Activated CD8-positive, alpha-beta memory T cell treated with anti-CD3 and anti-CD28 coated beads, Interleukin-2, amount 10 ng/mL, durations not matched to agents 7 days and 5 days (primary cell): ENCODE results near the gene INSYN1. TPM values are rescaled to one million over a fixed set of nuclear protein-coding genes. Genes with fewer than 3 reads are reported as not detected.
"Not testable (repeated sequence)": the region's sequence is repeated elsewhere in the genome, so short reads cannot be mapped to it uniquely, and the experiment has no call there.

Source experiments
- ATAC-seq: fragments of 150-1000 bp; cut with Tn5 transposase; one replicate; pipeline ENCODE4 v1.10.0; 2021; ENCODE audit warnings: moderate library complexity
- CTCF ChIA-PET: fragments of 350-600 bp; sonication (Branson Sonifier 250); formaldehyde crosslinking; loops from one replicate; lab custom pipeline; 2021; ENCODE audit warnings: antibody characterized with exemption; lab: Charles Lee
- DNase-seq: peaks from one replicate; pipeline ENCODE4 v3.0.0-alpha.2; 2020
- H3K27ac Mint-ChIP-seq: one replicate; pipeline ENCODE4 v1.8.0; 2021; ENCODE audit warnings: mild to moderate bottlenecking, mixed read lengths
- H3K27me3 Mint-ChIP-seq: one replicate; pipeline ENCODE4 v1.8.0; 2021; ENCODE audit warnings: mixed read lengths
- H3K36me3 Mint-ChIP-seq: one replicate; pipeline ENCODE4 v1.8.0; 2021; ENCODE audit warnings: mild to moderate bottlenecking, mixed read lengths
- H3K4me1 Mint-ChIP-seq: one replicate; pipeline ENCODE4 v1.8.0; 2021; ENCODE audit warnings: mixed read lengths
- H3K4me3 Mint-ChIP-seq: one replicate; pipeline ENCODE4 v1.8.0; 2021; ENCODE audit warnings: mild to moderate bottlenecking, moderate library complexity, mixed read lengths
- H3K9me3 Mint-ChIP-seq: one replicate; pipeline ENCODE4 v1.8.0; 2022; ENCODE audit warnings: low read depth, mixed read lengths
- total RNA-seq, 2 experiments: library from RNA; stranded (reverse); gene quantifications; one replicate each; pipeline ENCODE4 v1.2.3, GENCODE V29; 2021

The INSYN1 gene
- total RNA-seq, 2 experiments from 2014 or later = not detected

GRCh38 chr15:73786538-73786937, 33.4 kb upstream of the INSYN1 start:
- no peaks in the 10 kb centered on the region for H3K27me3 Mint-ChIP-seq
- no peaks in the 10 kb centered on the region for H3K9me3 Mint-ChIP-seq
- CTCF ChIA-PET = no interaction called here
- no peak overlapping the region for H3K4me3 Mint-ChIP-seq
- H3K4me1 Mint-ChIP-seq = no peaks in the 10 kb centered on the region
- ATAC-seq = no peak
- no peak for DNase-seq
- H3K27ac Mint-ChIP-seq = no peak overlapping the region
- H3K36me3 Mint-ChIP-seq = no peaks in the 10 kb centered on the region

- H3K9me3 Mint-ChIP-seq, ATAC-seq, CTCF ChIA-PET, H3K4me3 Mint-ChIP-seq, H3K36me3 Mint-ChIP-seq, DNase-seq, H3K27me3 Mint-ChIP-seq, H3K4me1 Mint-ChIP-seq, H3K27ac Mint-ChIP-seq: not testable (repeated sequence)
Observed at GRCh38 chr15:73785256-73786014, 32.3 kb upstream of the INSYN1 start.

- Mint-ChIP-seq H3K9me3 (no peaks in the 10 kb centered on the region), H3K4me3 (no peak overlapping the region), H3K27ac (no peak overlapping the region), H3K27me3 (no peaks in the 10 kb centered on the region), H3K4me1 (no peaks in the 10 kb centered on the region), H3K36me3 (no peaks in the 10 kb centered on the region)
- CTCF ChIA-PET = no interaction called here
- no peak for DNase-seq
- no peak for ATAC-seq
Observed at GRCh38 chr15:73784291-73784690, 31.1 kb upstream of the INSYN1 start.

GRCh38 chr15:73782344-73782959, 29.3 kb upstream of the INSYN1 start:
- no peak for ATAC-seq
- Mint-ChIP-seq H3K27ac (no peak overlapping the region), H3K36me3 (no peaks in the 10 kb centered on the region), H3K4me3 (no peak overlapping the region), H3K27me3 (peaks cover under 1% of the 10 kb centered on the region), H3K4me1 (no peaks in the 10 kb centered on the region), H3K9me3 (no peaks in the 10 kb centered on the region)
- no peak for DNase-seq
- CTCF ChIA-PET = interaction anchor here (1.3 kb wide), 1 partner anchor 82 kb away, joined by 3 read pairs; no protein-coding TSS in a partner anchor

- Mint-ChIP-seq H3K27me3 (peaks cover 2% of the 10 kb centered on the region), H3K9me3 (no peaks in the 10 kb centered on the region), H3K36me3 (no peaks in the 10 kb centered on the region), H3K4me3 (no peak overlapping the region), H3K27ac (no peak overlapping the region), H3K4me1 (no peaks in the 10 kb centered on the region)
- no peak for DNase-seq
- ATAC-seq = no peak
- CTCF ChIA-PET = no interaction called here
Observed at GRCh38 chr15:73781038-73781925, 28.1 kb upstream of the INSYN1 start.

- Mint-ChIP-seq H3K27ac (no peak overlapping the region), H3K36me3 (no peaks in the 10 kb centered on the region), H3K27me3 (peaks cover 6% of the 10 kb centered on the region), H3K4me1 (no peaks in the 10 kb centered on the region), H3K9me3 (no peaks in the 10 kb centered on the region), H3K4me3 (no peak overlapping the region)
- CTCF ChIA-PET = no interaction called here
- ATAC-seq (no peak), DNase-seq (no peak)
Observed at GRCh38 chr15:73779974-73780373, 26.8 kb upstream of the INSYN1 start.

GRCh38 chr15:73777741-73778140, 24.6 kb upstream of the INSYN1 start:
- Mint-ChIP-seq H3K9me3 (no peaks in the 10 kb centered on the region), H3K4me1 (no peaks in the 10 kb centered on the region), H3K36me3 (no peaks in the 10 kb centered on the region), H3K27ac (no peak overlapping the region), H3K4me3 (no peak overlapping the region), H3K27me3 (peaks cover 9% of the 10 kb centered on the region)
- CTCF ChIA-PET = no interaction called here
- DNase-seq (no peak), ATAC-seq (no peak)

- DNase-seq (no peak), ATAC-seq (no peak)
- Mint-ChIP-seq H3K9me3 (no peaks in the 10 kb centered on the region), H3K27me3 (peaks cover 18% of the 10 kb centered on the region), H3K27ac (no peak overlapping the region), H3K4me3 (no peak overlapping the region), H3K36me3 (no peaks in the 10 kb centered on the region), H3K4me1 (no peaks in the 10 kb centered on the region)
- CTCF ChIA-PET = no interaction called here
Observed at GRCh38 chr15:73773428-73773827, 20.3 kb upstream of the INSYN1 start.

- Mint-ChIP-seq H3K4me1 (peaks cover 2% of the 10 kb centered on the region), H3K27ac (no peak overlapping the region), H3K27me3 (peaks cover 22% of the 10 kb centered on the region), H3K9me3 (no peaks in the 10 kb centered on the region), H3K36me3 (no peaks in the 10 kb centered on the region), H3K4me3 (no peak overlapping the region)
- CTCF ChIA-PET = interaction anchor here (0.6 kb wide), 1 partner anchor 193 kb away, joined by 4 read pairs; no protein-coding TSS in a partner anchor
- DNase-seq (no peak), ATAC-seq (no peak)
Observed at GRCh38 chr15:73771385-73772045, 18.4 kb upstream of the INSYN1 start.

- H3K36me3 Mint-ChIP-seq = no peaks in the 10 kb centered on the region
- H3K9me3 Mint-ChIP-seq = no peaks in the 10 kb centered on the region
- H3K27ac Mint-ChIP-seq = no peak overlapping the region
Observed at GRCh38 chr15:73770050-73770449, 16.9 kb upstream of the INSYN1 start.

GRCh38 chr15:73767806-73768501, 14.8 kb upstream of the INSYN1 start:
- CTCF ChIA-PET = no interaction called here
- no peaks in the 10 kb centered on the region for H3K36me3 Mint-ChIP-seq
- peaks cover 33% of the 10 kb centered on the region for H3K27me3 Mint-ChIP-seq
- H3K9me3 Mint-ChIP-seq = no peaks in the 10 kb centered on the region
- peaks cover 4% of the 10 kb centered on the region for H3K4me1 Mint-ChIP-seq
- H3K4me3 Mint-ChIP-seq = no peak overlapping the region
- DNase-seq (no peak), ATAC-seq (no peak)
- H3K27ac Mint-ChIP-seq = no peak overlapping the region

More at GRCh38 chr15:73770050-73770449, 16.9 kb upstream of the INSYN1 start:
- no peak overlapping the region for H3K4me3 Mint-ChIP-seq
- DNase-seq (no peak), ATAC-seq (no peak)
- peaks cover 4% of the 10 kb centered on the region for H3K4me1 Mint-ChIP-seq
- H3K27me3 Mint-ChIP-seq = peaks cover 26% of the 10 kb centered on the region
- CTCF ChIA-PET = no interaction called here

- no peak for DNase-seq
- H3K27ac Mint-ChIP-seq = no peak overlapping the region
- no peak for ATAC-seq
- peaks cover 4% of the 10 kb centered on the region for H3K4me1 Mint-ChIP-seq
- H3K9me3 Mint-ChIP-seq = no peaks in the 10 kb centered on the region
- peaks cover 30% of the 10 kb centered on the region for H3K27me3 Mint-ChIP-seq
- no peaks in the 10 kb centered on the region for H3K36me3 Mint-ChIP-seq
- H3K4me3 Mint-ChIP-seq = no peak overlapping the region
- CTCF ChIA-PET = no interaction called here
Observed at GRCh38 chr15:73766598-73766997, 13.4 kb upstream of the INSYN1 start.
